Fibroblast of the aortic adventitia (primary cell): ENCODE measurements around the gene LAMTOR4. TPM values are rescaled to one million over a fixed set of nuclear protein-coding genes. Genes with fewer than 3 reads are reported as not detected.
"Not testable (repeated sequence)": the region's sequence is repeated elsewhere in the genome, so short reads cannot be mapped to it uniquely, and the experiment has no call there.

Experiments used
- DNase-seq: peaks from one replicate; pipeline ENCODE4 v3.0.0-alpha.2; 2010; ENCODE audit warnings: low read depth
- H3K4me3 ChIP-seq: 2 replicates; pipeline ENCODE4 v1.5.1; 2011; ENCODE audit warnings: low read depth, mild to moderate bottlenecking, control low read depth, low read length, moderate library complexity
- total RNA-seq: library from RNA; depleted of rRNA; stranded (reverse); fragments of >200 nt; gene quantifications from 2 replicates; pipeline ENCODE4 v1.2.3, GENCODE V29; 2012; ENCODE audit warnings: low replicate concordance
- TF ChIP-seq, protein P1 (sequence below): IDR thresholded peaks from 2 replicates; pipeline ENCODE4 v1.5.1; 2011; ENCODE audit warnings: mild to moderate bottlenecking, low read length, control low read depth, inconsistent platforms; ENCODE audit not compliant: insufficient read depth

Gene LAMTOR4
- total RNA-seq, 1 donor, result 82.2 TPM

DNA sequence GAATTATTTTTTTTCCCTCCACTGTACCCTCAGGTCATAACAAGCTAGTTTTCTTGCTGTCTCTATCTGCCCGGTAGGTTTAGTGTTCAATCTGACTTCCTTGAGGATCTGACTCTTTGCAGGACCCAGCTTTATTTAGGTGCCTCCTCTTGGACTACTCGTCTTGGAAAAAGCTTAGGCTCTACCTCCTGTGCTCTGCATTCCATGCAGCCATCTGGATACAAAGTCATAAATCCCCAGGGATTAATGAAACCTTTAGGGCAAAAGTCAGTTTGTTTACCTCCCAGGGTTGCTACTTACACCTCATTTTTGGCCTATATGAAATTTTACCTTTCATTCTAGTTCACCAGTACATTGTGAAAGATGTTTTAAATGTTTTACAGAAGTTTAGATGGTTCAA lies 37.0 kb downstream of the LAMTOR4 start:
- no peak for DNase-seq
- H3K4me3 ChIP-seq, result no peak overlapping the region
- TF ChIP-seq, protein P1, sequence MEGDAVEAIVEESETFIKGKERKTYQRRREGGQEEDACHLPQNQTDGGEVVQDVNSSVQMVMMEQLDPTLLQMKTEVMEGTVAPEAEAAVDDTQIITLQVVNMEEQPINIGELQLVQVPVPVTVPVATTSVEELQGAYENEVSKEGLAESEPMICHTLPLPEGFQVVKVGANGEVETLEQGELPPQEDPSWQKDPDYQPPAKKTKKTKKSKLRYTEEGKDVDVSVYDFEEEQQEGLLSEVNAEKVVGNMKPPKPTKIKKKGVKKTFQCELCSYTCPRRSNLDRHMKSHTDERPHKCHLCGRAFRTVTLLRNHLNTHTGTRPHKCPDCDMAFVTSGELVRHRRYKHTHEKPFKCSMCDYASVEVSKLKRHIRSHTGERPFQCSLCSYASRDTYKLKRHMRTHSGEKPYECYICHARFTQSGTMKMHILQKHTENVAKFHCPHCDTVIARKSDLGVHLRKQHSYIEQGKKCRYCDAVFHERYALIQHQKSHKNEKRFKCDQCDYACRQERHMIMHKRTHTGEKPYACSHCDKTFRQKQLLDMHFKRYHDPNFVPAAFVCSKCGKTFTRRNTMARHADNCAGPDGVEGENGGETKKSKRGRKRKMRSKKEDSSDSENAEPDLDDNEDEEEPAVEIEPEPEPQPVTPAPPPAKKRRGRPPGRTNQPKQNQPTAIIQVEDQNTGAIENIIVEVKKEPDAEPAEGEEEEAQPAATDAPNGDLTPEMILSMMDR, result no peak

DNA sequence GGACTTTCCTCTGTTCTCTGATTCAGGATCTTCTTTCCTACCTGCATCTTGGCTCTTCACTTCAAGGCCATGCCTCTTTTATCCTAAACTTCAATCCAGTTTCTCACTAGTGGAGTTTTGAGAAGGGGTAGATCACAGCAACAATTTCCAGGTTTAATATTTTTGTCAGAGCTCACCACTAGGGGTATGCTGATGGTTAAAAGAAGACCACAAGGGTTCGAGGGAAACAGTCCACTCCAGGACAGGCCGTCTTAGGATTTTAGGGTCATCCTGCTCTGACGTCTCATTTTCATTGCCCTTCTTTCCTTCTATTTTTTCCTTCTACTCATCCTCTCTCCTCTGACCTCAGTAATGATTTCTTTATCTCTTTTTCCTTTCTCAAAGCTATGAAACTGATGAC lies 40.3 kb downstream of the LAMTOR4 start:
- TF ChIP-seq, protein P1, result no peak
- DNase-seq, result no peak
- H3K4me3 ChIP-seq, result no peak overlapping the region

DNA sequence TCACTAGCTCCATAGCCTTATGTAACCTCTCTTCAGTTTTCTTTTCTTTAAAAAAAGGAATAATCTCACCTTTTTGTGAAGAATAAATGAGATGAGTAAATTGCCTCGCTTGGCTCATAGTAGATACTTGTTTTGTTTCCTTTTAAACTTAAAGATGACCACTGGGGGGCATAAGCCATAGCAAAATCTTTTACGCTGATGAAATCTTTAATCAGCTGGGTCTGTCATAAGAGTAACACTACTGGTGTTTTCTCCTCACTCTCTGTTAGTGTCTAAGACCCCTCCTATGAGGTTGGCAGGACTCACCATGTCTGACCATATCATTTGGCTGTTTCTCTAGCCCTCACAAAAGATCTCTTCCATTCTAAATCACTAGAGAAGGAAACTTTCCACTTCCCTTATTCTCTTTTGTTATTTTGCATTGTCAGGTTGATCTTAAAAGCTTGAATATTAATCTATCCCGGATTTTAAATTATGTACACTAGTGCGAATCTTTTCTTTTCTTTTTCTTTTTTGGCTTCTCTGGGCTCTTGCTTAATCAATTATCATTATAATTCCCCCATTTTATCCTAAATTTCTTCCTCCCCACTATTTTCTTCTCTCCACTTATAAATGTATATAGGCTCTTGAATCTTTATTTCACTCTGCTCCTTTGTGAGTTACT lies 41.5 kb downstream of the LAMTOR4 start:
- no peak overlapping the region for H3K4me3 ChIP-seq
- TF ChIP-seq, protein P1, result peak; percentile 55

DNA sequence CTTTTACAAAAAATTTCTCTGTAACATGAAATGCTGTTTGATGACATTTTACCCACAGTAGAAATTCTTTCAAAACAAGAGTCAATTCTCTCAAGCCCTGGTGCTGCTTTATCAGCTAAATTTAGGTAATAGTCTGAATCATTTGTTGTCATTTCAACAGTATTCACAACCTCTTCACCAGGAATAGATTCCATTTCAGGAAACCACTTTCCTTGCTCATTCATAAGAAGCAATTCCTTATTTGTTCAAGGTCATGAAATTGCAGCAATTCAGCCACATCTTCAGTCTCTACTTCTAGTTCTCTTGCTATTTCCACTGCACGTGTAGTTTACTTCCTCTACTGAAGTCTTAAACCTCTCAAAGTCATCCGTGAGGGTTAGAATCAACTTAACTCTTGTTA lies 43.1 kb downstream of the LAMTOR4 start:
- no peak overlapping the region for H3K4me3 ChIP-seq
- TF ChIP-seq, protein P1, result no peak
- peak; percentile 66 for DNase-seq

More for the DNA sequence above, 41.5 kb downstream of the LAMTOR4 start:
- peak; percentile 80 for DNase-seq

DNA sequence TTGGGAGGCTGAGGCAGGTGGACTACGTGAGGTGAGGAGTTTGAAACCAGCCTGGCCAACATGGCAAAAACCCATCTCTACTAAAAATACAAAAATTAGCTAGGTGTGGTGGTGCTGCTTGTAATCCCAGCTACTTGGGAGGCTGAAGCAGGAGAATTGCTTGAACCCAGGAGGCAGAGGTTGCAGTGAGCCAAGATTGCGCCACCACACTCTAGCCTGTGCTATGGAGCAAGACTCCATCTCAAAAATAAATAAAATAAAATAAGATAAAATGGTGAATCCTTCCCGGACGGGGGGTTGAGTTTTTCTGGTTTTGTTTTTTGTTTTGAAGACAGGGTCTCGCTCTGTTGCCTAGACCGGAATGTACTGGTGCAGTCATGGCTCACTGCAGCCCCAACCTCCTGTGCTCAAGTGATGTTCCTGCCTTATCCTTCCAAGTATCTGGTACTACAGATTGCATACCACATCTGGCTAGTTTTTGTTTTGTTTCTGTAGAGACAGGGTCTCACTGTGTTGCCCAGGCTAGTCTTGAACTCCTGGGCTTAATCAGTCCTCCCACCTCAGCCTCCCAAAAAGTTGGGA lies 43.7 kb downstream of the LAMTOR4 start:
- not testable (repeated sequence) for DNase-seq, H3K4me3 ChIP-seq

DNA sequence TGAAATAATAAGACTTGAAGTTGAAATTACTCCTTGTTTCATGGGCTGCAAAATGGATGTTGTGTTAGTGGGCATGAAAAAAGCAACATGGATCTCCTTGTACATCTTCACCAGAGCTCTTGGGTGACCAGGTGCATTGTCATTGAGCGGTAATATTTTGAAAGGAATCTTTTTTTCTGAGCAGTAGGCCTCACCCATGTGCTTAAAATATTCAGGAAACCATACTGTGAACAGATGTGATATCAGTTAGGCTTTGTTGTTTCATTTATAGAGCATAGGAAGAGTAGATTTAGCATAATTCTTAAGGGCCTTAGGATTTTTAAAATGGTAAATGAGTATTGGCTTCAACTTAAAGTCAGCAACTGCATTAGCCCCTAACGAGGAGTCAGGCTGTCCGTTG lies 44.3 kb downstream of the LAMTOR4 start:
- no peak overlapping the region for H3K4me3 ChIP-seq
- DNase-seq, result no peak
- TF ChIP-seq, protein P1, result no peak

DNA sequence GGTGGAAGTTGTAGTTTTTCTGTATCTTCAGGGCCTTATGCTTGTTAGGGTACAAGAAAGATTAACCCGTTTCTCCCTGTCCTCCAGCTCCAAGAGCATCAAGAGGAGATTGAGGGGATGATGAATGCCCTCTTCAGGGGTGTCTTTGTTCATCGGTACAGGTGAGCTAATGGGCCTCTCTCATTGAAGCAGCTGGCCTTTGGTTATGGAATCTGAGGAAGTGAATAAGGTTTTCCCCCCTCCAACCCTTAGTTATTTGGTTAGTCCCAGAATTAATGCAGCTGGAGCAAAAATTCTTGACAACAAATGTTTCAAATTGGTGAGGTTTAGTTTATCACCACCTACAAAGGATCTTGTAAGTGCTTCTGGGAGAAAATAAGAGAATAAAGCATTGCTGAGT lies 46.5 kb downstream of the LAMTOR4 start:
- no peak overlapping the region for H3K4me3 ChIP-seq
- TF ChIP-seq, protein P1, result no peak
- DNase-seq, result no peak

DNA sequence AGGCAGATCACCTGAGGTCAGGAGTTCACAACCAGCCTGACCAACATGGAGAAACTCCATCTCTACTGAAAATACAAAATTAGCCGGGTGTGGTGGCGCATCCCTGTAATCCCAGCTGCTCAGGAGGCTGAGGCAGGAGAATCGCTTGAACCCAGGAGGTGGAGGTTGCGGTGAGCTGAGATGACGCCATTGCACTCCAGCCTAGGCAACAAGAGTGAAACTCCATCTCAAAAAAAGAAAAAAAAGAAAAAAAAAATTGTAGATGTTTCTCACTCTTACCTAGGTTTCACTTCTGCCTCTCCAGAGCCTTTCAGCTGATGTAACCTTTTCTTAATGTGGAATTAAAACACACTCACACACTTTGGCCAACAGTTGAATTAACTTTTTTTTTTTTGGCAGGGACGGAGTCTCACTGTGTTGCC lies 47.2 kb downstream of the LAMTOR4 start:
- DNase-seq, H3K4me3 ChIP-seq: not testable (repeated sequence)
